Neuron (in vitro differentiated cells): ENCODE data around the gene NRXN3.

Experiments
- H2AFZ ChIP-seq: one replicate; pipeline ENCODE4 v1.6.1; 2013; ENCODE audit warnings: low read depth, mild to moderate bottlenecking, inconsistent platforms, low read length, moderate library complexity
- H3K27me3 ChIP-seq: one replicate; pipeline ENCODE4 v1.6.1; 2013; ENCODE audit warnings: low read length; ENCODE audit not compliant: insufficient read depth
- H3K36me3 ChIP-seq: one replicate; pipeline ENCODE4 v1.6.1; 2013; ENCODE audit warnings: low read length; ENCODE audit not compliant: insufficient read depth
- H3K4me1 ChIP-seq: one replicate; pipeline ENCODE4 v1.6.1; 2013; ENCODE audit warnings: low read length; ENCODE audit not compliant: insufficient read depth
- H3K4me3 ChIP-seq: 2 replicates; pipeline ENCODE4 v1.5.1; 2013; ENCODE audit warnings: mild to moderate bottlenecking, low read length, moderate library complexity
- H3K9me3 ChIP-seq: one replicate; pipeline ENCODE4 v1.6.1; 2013; ENCODE audit warnings: low read length

NRXN3 gene

GRCh38 chr14:78576437-78577166, 406.4 kb downstream of the NRXN3 start:
- no peak overlapping the region for H3K4me3 ChIP-seq
- no peaks in the 10 kb centered on the region for H3K4me1 ChIP-seq
- H3K27me3 ChIP-seq: no peaks in the 10 kb centered on the region
- no peaks in the 10 kb centered on the region for H3K9me3 ChIP-seq
- no peaks in the 10 kb centered on the region for H3K36me3 ChIP-seq
- H2AFZ ChIP-seq: no peak overlapping the region

- Histone ChIP-seq H3K4me1 (no peaks in the 10 kb centered on the region), H3K36me3 (no peaks in the 10 kb centered on the region), H3K27me3 (no peaks in the 10 kb centered on the region), H2AFZ (no peak overlapping the region), H3K4me3 (no peak overlapping the region), H3K9me3 (no peaks in the 10 kb centered on the region)
Observed at GRCh38 chr14:78581229-78581628, 411.1 kb downstream of the NRXN3 start.

GRCh38 chr14:78586681-78587080, 416.5 kb downstream of the NRXN3 start:
- Histone ChIP-seq H3K27me3 (no peaks in the 10 kb centered on the region), H3K9me3 (no peaks in the 10 kb centered on the region), H2AFZ (no peak overlapping the region), H3K36me3 (no peaks in the 10 kb centered on the region), H3K4me1 (no peaks in the 10 kb centered on the region), H3K4me3 (no peak overlapping the region)

GRCh38 chr14:78588906-78589305, 418.7 kb downstream of the NRXN3 start:
- Histone ChIP-seq H3K9me3 (no peaks in the 10 kb centered on the region), H3K4me1 (peaks cover 3% of the 10 kb centered on the region), H2AFZ (no peak overlapping the region), H3K27me3 (no peaks in the 10 kb centered on the region), H3K36me3 (no peaks in the 10 kb centered on the region), H3K4me3 (no peak overlapping the region)

GRCh38 chr14:78592616-78593219, 422.5 kb downstream of the NRXN3 start:
- H3K4me1 ChIP-seq: peaks cover 3% of the 10 kb centered on the region

GRCh38 chr14:78593949-78594348, 423.8 kb downstream of the NRXN3 start:
- Histone ChIP-seq H3K9me3 (no peaks in the 10 kb centered on the region), H2AFZ (no peak overlapping the region), H3K36me3 (no peaks in the 10 kb centered on the region), H3K4me3 (no peak overlapping the region), H3K4me1 (peaks cover 3% of the 10 kb centered on the region), H3K27me3 (no peaks in the 10 kb centered on the region)

More at GRCh38 chr14:78592616-78593219, 422.5 kb downstream of the NRXN3 start:
- Histone ChIP-seq H3K9me3 (no peaks in the 10 kb centered on the region), H3K36me3 (no peaks in the 10 kb centered on the region), H2AFZ (no peak overlapping the region), H3K27me3 (no peaks in the 10 kb centered on the region), H3K4me3 (no peak overlapping the region)

- Histone ChIP-seq H3K4me1 (peaks cover 3% of the 10 kb centered on the region), H3K9me3 (no peaks in the 10 kb centered on the region), H3K4me3 (no peak overlapping the region)
Observed at GRCh38 chr14:78595797-78596196, 425.6 kb downstream of the NRXN3 start.

GRCh38 chr14:78598046-78598920, 428.1 kb downstream of the NRXN3 start:
- Histone ChIP-seq H2AFZ (no peak overlapping the region), H3K4me1 (no peaks in the 10 kb centered on the region), H3K4me3 (no peak overlapping the region), H3K27me3 (no peaks in the 10 kb centered on the region), H3K36me3 (no peaks in the 10 kb centered on the region), H3K9me3 (no peaks in the 10 kb centered on the region)

More at GRCh38 chr14:78595797-78596196, 425.6 kb downstream of the NRXN3 start:
- H2AFZ ChIP-seq: no peak overlapping the region
- no peaks in the 10 kb centered on the region for H3K27me3 ChIP-seq
- no peaks in the 10 kb centered on the region for H3K36me3 ChIP-seq

- H3K4me3 ChIP-seq: no peak overlapping the region
- no peaks in the 10 kb centered on the region for H3K36me3 ChIP-seq
- H3K4me1 ChIP-seq: no peaks in the 10 kb centered on the region
- H2AFZ ChIP-seq: no peak overlapping the region
- H3K27me3 ChIP-seq: no peaks in the 10 kb centered on the region
- no peaks in the 10 kb centered on the region for H3K9me3 ChIP-seq
Observed at GRCh38 chr14:78605025-78605762, 435.0 kb downstream of the NRXN3 start.

GRCh38 chr14:78605897-78606500, 435.8 kb downstream of the NRXN3 start:
- no peaks in the 10 kb centered on the region for H3K27me3 ChIP-seq
- no peak overlapping the region for H3K4me3 ChIP-seq
- H3K36me3 ChIP-seq: no peaks in the 10 kb centered on the region
- H2AFZ ChIP-seq: no peak overlapping the region
- H3K9me3 ChIP-seq: no peaks in the 10 kb centered on the region
- H3K4me1 ChIP-seq: no peaks in the 10 kb centered on the region

- H3K27me3 ChIP-seq: no peaks in the 10 kb centered on the region
- H3K9me3 ChIP-seq: no peaks in the 10 kb centered on the region
- no peaks in the 10 kb centered on the region for H3K4me1 ChIP-seq
- no peak overlapping the region for H2AFZ ChIP-seq
- no peaks in the 10 kb centered on the region for H3K36me3 ChIP-seq
- H3K4me3 ChIP-seq: no peak overlapping the region
Observed at GRCh38 chr14:78608998-78609787, 439.0 kb downstream of the NRXN3 start.

- no peaks in the 10 kb centered on the region for H3K36me3 ChIP-seq
- H3K4me1 ChIP-seq: no peaks in the 10 kb centered on the region
- H3K27me3 ChIP-seq: no peaks in the 10 kb centered on the region
- H3K9me3 ChIP-seq: no peaks in the 10 kb centered on the region
- H3K4me3 ChIP-seq: no peak overlapping the region
- H2AFZ ChIP-seq: no peak overlapping the region
Observed at GRCh38 chr14:78610994-78611393, 440.8 kb downstream of the NRXN3 start.
